Activated naive CD4-positive, alpha-beta T cell treated with anti-CD3 and anti-CD28 coated beads, Interleukin-2, amount 50 U/mL, for 72 hours (primary cell): Measurements from ENCODE around the gene MAFB. TPM values are rescaled to one million over a fixed set of nuclear protein-coding genes. Genes with fewer than 3 reads are reported as not detected.

Experiments used
- ATAC-seq, 2 donors: fragments of 150-1000 bp; cut with Tn5 transposase; 2 replicates each; pipeline ENCODE4 v1.10.0; 2021; ENCODE audit warnings: mild to moderate bottlenecking in 2 of 2, moderate library complexity in 2 of 2
- DNase-seq, 2 donors: peaks; one replicate each; pipeline ENCODE4 v3.0.0; 2021 to 2022; ENCODE audit warnings: low spot score in 2 of 2
- H3K27ac Mint-ChIP-seq, 2 donors: one replicate each; pipeline ENCODE4 v1.8.0; 2022; ENCODE audit warnings: mild to moderate bottlenecking in 2 of 2, mixed read lengths in 2 of 2
- H3K36me3 Mint-ChIP-seq, 2 donors: one replicate each; pipeline ENCODE4 v1.8.0; 2022; ENCODE audit warnings: mixed read lengths in 2 of 2
- H3K9me3 Mint-ChIP-seq, 2 donors: one replicate each; pipeline ENCODE4 v1.8.0; 2022; ENCODE audit warnings: mixed read lengths in 2 of 2
- total RNA-seq, 2 donors: library from RNA; stranded (reverse); gene quantifications; one replicate each; pipeline ENCODE4 v1.2.3, GENCODE V29; 2022

MAFB gene
- total RNA-seq, 2 donors from 2014 or later = 0.12 TPM; not detected in 1

GRCh38 chr20:40676491-40677269 is 12.4 kb downstream of the MAFB start:
- no peaks in the 10 kb centered on the region for H3K9me3 Mint-ChIP-seq
- no peak for DNase-seq
- no peak for ATAC-seq
- H3K27ac Mint-ChIP-seq = no peak overlapping the region
- no peaks in the 10 kb centered on the region for H3K36me3 Mint-ChIP-seq

GRCh38 chr20:40675599-40676221 is 13.3 kb downstream of the MAFB start:
- DNase-seq = no peak
- no peaks in the 10 kb centered on the region for H3K9me3 Mint-ChIP-seq
- H3K36me3 Mint-ChIP-seq = no peaks in the 10 kb centered on the region
- no peak overlapping the region for H3K27ac Mint-ChIP-seq
- ATAC-seq = no peak

DNA sequence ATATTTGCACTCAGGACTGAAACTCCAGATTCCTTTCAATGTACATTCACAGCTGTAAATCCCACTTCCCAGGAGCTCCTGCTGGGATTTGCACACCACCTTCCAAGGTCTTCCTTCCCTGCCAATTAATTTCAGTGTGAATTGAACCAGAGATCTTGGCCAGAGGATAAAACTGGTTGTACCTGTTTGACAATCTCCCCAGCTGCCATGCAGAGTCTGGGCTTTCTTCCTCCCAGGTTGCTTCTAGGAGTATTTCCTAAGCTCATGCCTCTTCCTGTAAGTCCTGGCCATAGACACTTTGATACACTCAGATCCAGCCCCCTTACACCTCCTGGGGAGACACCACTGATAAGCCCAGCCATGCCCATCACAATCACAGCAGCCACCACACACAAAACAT is 15.6 kb downstream of the MAFB start:
- ATAC-seq (no peak), DNase-seq (no peak)
- no peak overlapping the region for H3K27ac Mint-ChIP-seq
- no peaks in the 10 kb centered on the region for H3K36me3 Mint-ChIP-seq
- no peaks in the 10 kb centered on the region for H3K9me3 Mint-ChIP-seq

- DNase-seq (no peak), ATAC-seq (no peak)
- no peaks in the 10 kb centered on the region for H3K9me3 Mint-ChIP-seq
- H3K36me3 Mint-ChIP-seq = no peaks in the 10 kb centered on the region
- H3K27ac Mint-ChIP-seq = no peak overlapping the region
Measured at GRCh38 chr20:40672095-40672494, 16.9 kb downstream of the MAFB start.

DNA sequence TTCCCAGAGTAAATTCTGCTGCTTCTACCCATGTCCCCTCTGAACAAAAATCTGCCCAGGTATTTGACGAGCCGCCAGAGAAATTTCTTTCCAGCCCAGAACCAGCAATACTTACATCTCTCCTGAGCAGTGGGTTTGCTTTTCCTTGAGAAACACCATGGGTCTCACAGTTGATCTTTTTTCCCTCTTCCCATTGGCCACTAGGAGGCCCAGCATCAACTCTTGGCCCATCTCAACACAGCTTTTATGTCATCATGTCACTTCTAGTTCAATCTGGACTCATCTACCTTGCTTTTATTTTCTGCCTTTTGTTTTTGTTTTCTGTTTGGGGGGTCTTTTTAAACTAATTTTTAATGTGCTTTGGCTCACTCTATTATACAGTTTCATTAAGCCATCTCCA is 18.8 kb downstream of the MAFB start:
- no peak for DNase-seq
- Mint-ChIP-seq H3K36me3 (no peaks in the 10 kb centered on the region), H3K27ac (no peak overlapping the region), H3K9me3 (no peaks in the 10 kb centered on the region)
- ATAC-seq = no peak

DNA sequence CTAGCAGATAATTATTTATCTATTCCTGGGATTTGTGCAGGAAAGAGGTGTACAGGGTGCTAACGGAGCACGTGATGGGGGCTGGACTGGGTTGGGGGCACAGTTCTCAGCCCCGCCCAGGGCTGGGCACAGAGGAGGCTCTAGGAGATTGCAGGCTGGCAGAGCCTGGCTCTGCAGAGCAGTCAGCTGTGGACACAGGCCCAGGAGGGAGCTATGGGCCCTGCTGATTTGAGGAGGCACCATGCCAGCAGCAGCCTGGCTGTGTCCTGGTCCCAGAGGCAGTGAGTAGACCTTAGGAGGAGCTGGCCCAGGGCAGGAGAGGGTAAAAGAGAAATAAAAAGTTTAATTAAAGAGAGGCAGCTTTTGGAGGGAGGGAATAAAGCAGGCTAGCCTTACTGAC is 19.3 kb downstream of the MAFB start:
- Mint-ChIP-seq H3K9me3 (no peaks in the 10 kb centered on the region), H3K27ac (no peak overlapping the region), H3K36me3 (no peaks in the 10 kb centered on the region)
- ATAC-seq (no peak), DNase-seq (no peak)

DNA sequence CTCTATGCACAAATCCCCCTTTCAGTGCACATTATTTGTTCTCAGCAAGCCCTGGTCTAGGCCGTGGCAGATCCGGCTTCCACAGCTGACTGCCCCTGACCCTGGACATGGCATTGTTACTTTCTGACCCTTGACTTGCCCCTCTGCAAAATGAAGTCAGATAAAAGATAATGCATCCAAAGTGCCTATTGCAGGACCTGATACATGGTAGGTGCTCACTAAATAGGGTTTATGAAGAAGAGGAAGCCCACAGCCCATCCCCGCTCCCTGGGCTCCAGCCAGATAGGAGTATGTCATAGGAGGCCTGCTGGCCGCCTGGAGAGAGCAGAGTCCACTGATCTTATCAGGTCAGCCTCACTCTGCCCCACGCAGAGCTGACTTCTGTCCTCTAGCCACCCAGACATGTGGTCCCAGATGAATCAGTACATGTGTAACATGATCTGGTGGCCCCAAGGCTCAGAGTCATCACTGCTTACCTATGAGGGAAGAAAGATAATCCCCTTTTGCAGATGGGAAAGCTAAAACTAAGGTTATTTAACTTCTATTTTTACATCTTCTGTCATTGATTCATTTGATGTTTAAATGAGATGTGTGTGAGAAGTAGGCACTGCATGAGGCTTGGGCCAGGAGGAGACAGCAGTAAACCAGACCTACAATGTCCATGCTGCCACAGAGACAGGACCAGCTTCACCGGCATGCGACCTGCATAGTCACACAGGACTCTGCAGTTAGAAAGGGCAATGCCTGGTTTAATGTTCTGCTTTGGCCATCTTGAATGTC is 20.4 kb downstream of the MAFB start:
- Mint-ChIP-seq H3K9me3 (no peaks in the 10 kb centered on the region), H3K36me3 (no peaks in the 10 kb centered on the region), H3K27ac (no peak overlapping the region)
- ATAC-seq (no peak), DNase-seq (no peak)

DNA sequence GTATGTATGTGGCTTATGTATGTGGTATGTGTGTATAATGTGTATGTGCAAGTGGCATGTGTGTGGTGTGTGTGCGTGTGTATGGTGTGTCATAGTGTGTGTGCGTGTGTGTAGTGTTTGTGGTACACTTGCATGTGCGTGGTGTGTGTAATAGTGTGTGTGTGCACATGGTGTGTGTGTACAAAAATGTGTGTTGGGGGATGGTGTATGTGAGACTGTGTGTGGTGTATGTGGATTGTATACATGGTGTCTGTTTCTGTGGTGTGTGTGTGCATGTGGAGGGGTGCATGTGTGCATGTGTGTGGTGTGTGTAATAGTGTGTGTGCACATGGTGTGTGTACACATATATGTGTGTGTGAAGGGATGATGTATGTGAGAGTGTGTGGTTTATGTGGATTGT is 21.5 kb downstream of the MAFB start:
- DNase-seq (no peak), ATAC-seq (no peak)
- Mint-ChIP-seq H3K9me3 (no peaks in the 10 kb centered on the region), H3K36me3 (no peaks in the 10 kb centered on the region), H3K27ac (no peak overlapping the region)

- no peak for ATAC-seq
- no peak overlapping the region for H3K27ac Mint-ChIP-seq
- no peak for DNase-seq
- H3K36me3 Mint-ChIP-seq = no peaks in the 10 kb centered on the region
- H3K9me3 Mint-ChIP-seq = no peaks in the 10 kb centered on the region
Measured at GRCh38 chr20:40666336-40666735, 22.7 kb downstream of the MAFB start.

GRCh38 chr20:40664891-40665290 is 24.1 kb downstream of the MAFB start:
- DNase-seq (no peak), ATAC-seq (no peak)
- no peak overlapping the region for H3K27ac Mint-ChIP-seq
- no peaks in the 10 kb centered on the region for H3K36me3 Mint-ChIP-seq
- H3K9me3 Mint-ChIP-seq = no peaks in the 10 kb centered on the region

- H3K27ac Mint-ChIP-seq = no peak overlapping the region
- no peaks in the 10 kb centered on the region for H3K36me3 Mint-ChIP-seq
- no peak for DNase-seq
- ATAC-seq = no peak
- H3K9me3 Mint-ChIP-seq = no peaks in the 10 kb centered on the region
Measured at GRCh38 chr20:40663991-40664880, 24.8 kb downstream of the MAFB start.

- H3K9me3 Mint-ChIP-seq = no peaks in the 10 kb centered on the region
- DNase-seq = no peak
- no peak overlapping the region for H3K27ac Mint-ChIP-seq
- no peak for ATAC-seq
- no peaks in the 10 kb centered on the region for H3K36me3 Mint-ChIP-seq
Measured at GRCh38 chr20:40663304-40663790, 25.7 kb downstream of the MAFB start.

GRCh38 chr20:40659567-40659966 is 29.5 kb downstream of the MAFB start:
- Mint-ChIP-seq H3K27ac (no peak overlapping the region), H3K9me3 (no peaks in the 10 kb centered on the region), H3K36me3 (no peaks in the 10 kb centered on the region)
- no peak for ATAC-seq
- no peak for DNase-seq

GRCh38 chr20:40658509-40658908 is 30.5 kb downstream of the MAFB start:
- ATAC-seq = no peak
- no peaks in the 10 kb centered on the region for H3K9me3 Mint-ChIP-seq

GRCh38 chr20:40657526-40657925 is 31.5 kb downstream of the MAFB start:
- Mint-ChIP-seq H3K36me3 (no peaks in the 10 kb centered on the region), H3K27ac (no peak overlapping the region), H3K9me3 (no peaks in the 10 kb centered on the region)
- DNase-seq = no peak
- ATAC-seq = no peak

More at GRCh38 chr20:40658509-40658908, 30.5 kb downstream of the MAFB start:
- no peak overlapping the region for H3K27ac Mint-ChIP-seq
- no peak for DNase-seq
- no peaks in the 10 kb centered on the region for H3K36me3 Mint-ChIP-seq

DNA sequence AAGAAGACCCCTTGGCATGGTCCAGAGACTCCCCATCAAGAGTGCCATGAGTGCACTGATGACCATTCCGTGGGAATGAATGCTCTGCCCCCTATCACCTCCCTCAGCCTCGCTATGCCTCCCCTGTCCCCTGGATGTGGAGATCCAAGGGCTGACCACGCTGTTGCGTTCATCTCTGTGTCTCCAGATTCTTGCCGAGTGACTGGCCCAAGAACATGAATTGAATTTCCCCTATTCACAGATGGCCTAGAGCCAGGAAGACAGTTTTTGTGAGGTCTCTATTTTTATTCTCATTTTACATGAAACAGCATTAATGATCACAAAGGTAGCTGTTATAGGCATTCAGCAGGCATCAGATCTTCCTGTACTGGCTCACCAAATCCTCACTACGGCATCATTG is 33.6 kb downstream of the MAFB start:
- H3K9me3 Mint-ChIP-seq = no peaks in the 10 kb centered on the region
- DNase-seq = no peak
- ATAC-seq = no peak
- H3K36me3 Mint-ChIP-seq = no peaks in the 10 kb centered on the region
- no peak overlapping the region for H3K27ac Mint-ChIP-seq
